GM12872 (cell line): ENCODE measurements around the gene ULK1.

Experiments
- TF ChIP-seq, protein P1 (sequence below): IDR thresholded peaks from 3 replicates; pipeline ENCODE4 v1.5.1; 2011; ENCODE audit warnings: low read depth, mild to moderate bottlenecking, low read length, moderate library complexity; ENCODE audit not compliant: insufficient read depth

Gene ULK1

DNA sequence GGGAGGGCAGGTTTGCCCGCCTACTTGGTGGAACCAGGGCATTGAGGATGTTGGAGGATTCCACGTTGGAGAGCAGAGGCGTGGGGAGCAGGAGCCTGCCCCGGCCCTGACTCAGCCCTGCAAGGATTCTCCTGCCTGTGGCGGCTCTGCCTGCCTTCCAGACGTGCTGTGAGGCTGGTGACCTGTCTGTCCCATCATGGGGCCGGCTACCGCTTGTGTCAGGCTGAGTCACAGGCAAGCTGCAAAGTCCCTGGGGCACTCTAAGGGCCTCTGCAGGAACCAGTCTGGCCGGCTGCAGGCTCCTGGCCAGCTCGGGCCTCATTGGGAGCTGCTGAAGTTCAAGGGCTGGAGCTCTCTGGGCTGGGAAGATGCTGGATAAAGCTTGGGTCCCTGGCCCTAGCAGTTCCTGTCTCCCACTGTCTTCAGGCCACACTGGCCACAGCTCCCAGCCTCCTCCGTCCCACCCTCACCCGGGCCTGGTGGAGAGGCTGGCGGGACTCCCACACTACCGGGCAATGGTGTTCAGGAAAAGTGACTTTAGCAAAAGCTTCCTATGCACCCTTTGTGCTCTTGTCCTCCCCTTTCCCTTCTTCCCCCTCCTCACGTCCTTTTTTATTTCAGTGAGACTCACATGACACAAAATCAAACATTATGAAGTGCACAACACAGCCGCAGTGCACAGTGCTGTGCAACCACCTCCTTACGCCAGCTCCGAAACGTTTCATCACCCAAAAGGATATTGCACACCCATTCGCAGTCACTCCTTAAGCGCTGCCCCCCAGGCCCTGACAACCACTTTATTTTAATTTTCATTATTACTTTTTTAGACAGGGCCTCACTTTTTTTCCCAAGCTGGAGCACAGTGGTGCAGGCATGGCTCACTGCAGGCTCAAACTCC, 22.0 kb upstream of the ULK1 start:
- TF ChIP-seq, protein P1, sequence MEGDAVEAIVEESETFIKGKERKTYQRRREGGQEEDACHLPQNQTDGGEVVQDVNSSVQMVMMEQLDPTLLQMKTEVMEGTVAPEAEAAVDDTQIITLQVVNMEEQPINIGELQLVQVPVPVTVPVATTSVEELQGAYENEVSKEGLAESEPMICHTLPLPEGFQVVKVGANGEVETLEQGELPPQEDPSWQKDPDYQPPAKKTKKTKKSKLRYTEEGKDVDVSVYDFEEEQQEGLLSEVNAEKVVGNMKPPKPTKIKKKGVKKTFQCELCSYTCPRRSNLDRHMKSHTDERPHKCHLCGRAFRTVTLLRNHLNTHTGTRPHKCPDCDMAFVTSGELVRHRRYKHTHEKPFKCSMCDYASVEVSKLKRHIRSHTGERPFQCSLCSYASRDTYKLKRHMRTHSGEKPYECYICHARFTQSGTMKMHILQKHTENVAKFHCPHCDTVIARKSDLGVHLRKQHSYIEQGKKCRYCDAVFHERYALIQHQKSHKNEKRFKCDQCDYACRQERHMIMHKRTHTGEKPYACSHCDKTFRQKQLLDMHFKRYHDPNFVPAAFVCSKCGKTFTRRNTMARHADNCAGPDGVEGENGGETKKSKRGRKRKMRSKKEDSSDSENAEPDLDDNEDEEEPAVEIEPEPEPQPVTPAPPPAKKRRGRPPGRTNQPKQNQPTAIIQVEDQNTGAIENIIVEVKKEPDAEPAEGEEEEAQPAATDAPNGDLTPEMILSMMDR, result no peak

DNA sequence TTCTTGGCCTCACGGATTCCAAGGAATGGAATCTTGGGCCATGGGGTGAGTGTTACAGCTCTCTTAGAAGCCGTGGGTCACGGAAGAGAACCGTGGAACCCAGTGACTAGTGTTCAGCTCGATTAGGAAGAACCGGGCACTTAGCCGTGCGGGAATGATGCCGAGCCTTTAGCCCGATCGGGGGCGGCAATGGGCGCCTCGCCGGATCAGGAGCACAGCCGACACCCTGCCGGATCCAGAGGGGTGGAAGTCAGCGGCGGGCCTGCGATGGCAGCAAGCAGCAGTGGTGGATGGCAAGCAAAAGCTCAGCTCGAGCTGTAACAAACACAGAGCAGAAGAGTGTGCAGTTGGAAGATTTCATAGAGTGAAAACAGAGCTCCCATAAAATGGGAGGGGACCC, 21.1 kb upstream of the ULK1 start:
- TF ChIP-seq, protein P1, result no peak

DNA sequence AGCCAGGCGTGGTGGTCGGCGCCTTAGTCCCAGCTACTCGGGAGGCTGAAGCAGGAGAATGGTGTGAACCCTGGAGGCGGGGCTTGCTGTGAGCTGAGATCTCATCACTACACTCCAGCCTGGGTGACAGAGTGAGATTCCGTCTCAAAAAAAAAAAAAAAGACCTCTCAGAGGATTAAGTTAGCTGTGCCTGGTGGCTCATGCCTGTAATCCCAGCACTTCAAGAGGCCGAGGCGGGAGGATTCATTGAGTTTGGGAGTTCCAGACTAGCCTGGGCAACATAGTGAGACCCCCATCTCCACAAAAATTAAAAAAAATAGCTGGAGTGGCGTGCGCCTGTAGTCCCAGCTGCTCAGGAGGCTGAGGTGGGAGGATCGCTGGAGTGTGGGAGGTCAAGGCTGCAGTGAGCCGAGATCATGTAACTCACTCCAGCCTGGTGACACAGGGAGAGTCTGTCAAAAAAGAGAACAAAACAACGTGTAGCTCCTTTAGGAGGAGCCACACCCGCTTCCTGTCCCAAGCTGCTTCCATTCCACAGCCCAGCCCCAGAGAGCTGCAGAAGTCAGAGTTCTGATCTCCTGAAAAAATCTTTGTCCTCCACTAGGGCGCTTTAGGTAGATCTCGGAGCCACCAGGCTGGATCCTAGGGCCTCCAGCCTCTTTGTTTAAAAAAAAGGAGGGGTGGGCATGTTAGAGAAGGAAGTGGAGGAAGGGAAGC, 11.5 kb upstream of the ULK1 start:
- TF ChIP-seq, protein P1, result no peak

DNA sequence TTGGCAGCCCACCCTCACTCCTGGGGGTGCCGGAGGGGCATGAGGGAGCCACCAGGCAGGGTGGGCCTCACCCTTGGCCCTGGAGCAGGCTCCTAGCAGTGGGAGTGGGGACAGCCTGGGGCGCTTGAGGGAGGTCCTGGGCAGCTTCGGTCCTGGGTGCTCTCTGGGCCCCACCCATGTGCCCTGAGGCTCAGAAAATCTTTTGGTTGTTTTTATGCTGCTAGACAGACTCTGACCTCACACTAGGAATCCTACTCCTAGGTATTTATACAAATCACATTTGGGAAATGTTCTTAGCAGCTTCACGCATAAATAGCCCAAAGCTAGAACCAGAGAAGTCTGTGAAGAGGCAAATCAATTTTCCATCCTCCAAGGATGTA, 10.9 kb upstream of the ULK1 start:
- TF ChIP-seq, protein P1, result no peak

DNA sequence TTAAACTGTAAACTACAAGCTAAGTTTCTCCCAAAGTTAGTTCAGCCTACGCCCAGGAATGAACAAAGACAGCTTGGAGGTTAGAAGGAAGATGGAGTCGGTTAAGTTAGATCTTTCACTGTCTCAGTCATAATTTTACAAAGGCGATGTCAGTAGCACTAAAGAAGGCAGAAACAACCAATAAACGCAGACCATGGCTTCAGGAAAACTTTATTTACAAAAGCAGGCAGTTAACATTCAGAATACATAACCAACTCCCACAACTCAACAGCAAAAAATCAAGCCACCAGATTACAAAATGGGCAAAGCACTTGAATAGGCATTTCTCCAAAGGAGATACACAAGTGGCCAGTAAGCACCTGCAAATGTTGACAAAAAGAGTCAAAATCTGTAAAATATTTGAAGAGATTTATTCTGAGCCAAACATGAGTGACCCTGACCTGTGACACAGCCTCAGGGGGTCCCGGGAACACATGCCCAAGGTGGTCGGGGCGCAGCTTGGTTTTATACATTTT, 8.8 kb upstream of the ULK1 start:
- TF ChIP-seq, protein P1, result no peak

DNA sequence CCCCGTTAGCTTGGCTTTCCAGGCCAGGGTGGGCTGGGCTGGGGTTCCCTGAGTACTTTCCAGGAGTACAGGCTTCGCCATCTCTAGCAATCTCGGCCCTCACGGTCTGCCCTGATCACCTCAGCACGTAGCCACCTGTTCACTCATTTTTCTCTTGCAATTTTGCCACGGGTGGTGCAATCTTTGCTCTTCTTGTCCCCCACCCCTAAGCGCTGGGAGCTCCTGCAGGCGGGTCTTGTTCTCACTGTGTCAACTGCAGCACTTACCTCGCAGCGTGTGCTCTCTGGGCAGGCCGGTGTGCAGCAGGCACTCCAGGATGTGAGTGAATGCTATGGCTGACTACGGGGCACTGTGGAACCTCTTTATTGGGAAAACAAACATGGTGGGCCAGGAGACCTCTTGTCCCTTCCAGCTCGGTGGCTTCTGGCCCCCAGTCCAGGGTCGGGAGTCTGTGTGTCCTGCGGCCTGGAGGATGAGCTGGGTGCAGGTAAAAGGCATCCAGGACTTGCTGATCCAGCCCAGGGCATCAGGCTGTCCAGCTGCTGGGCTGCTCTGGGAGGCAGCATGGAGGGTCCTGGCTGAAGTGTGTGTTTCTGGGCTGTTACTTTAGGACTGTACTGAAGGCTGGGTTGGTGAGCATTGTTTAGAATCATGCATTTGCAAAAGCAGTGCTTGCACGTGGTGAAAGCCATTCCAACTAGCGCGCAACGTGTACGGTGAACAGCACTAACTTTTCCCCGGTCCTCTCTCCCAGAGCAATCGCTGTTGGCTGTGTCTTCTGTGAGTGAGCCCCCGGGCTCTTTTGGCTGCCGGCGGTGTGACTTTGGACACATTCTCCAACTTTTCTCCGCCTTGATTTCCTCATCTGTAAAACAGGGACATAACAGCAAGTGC, 1.5 kb upstream of the ULK1 start:
- TF ChIP-seq, protein P1, result no peak
